Measurements from ENCODE around the gene FBXL16.

DNA sequence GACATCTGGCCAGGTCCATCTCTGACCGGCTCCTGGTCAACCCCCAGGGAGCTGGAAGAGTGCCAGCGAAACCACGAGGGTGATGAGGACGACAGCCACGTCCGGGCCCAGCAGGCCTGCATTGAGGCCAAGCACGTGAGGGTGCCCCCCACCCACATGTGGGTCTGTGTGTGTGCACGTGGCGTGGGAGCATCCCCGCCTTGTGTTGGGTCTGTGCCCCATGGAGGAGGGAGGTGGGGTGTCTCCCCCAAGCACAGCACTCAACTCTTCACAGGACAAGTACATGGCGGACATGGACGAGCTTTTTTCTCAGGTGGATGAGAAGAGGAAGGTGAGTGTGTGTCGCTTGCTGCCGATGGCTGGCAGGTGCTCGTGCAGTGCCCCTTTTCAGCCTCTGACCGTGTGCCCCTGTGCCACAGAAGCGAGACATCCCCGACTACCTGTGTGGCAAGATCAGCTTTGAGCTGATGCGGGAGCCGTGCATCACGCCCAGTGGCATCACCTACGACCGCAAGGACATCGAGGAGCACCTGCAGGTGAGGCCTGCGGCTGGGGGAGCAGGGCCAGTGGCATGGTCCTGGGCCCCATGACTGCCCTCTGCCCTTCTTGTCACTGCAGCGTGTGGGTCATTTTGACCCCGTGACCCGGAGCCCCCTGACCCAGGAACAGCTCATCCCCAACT lies 23.7 kb downstream of the FBXL16 start:
- TF ChIP-seq, protein P1, sequence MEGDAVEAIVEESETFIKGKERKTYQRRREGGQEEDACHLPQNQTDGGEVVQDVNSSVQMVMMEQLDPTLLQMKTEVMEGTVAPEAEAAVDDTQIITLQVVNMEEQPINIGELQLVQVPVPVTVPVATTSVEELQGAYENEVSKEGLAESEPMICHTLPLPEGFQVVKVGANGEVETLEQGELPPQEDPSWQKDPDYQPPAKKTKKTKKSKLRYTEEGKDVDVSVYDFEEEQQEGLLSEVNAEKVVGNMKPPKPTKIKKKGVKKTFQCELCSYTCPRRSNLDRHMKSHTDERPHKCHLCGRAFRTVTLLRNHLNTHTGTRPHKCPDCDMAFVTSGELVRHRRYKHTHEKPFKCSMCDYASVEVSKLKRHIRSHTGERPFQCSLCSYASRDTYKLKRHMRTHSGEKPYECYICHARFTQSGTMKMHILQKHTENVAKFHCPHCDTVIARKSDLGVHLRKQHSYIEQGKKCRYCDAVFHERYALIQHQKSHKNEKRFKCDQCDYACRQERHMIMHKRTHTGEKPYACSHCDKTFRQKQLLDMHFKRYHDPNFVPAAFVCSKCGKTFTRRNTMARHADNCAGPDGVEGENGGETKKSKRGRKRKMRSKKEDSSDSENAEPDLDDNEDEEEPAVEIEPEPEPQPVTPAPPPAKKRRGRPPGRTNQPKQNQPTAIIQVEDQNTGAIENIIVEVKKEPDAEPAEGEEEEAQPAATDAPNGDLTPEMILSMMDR (IDR thresholded peaks at IDR 0.05): no peak
- no peak for TF ChIP-seq POLR2A (IDR thresholded peaks at IDR 0.05)
